SJCRH30 (cell line): ENCODE results near the gene GRID1. TPM values are rescaled to one million over a fixed set of nuclear protein-coding genes. Genes with fewer than 3 reads are reported as not detected.

Experiments used
- DNase-seq, 2 experiments: peaks; one replicate each; pipeline ENCODE4 v3.0.0-alpha.2; 2015 to 2020
- H3K27ac ChIP-seq: fragments of 250-450 bp; sonication (Bioruptor Pico); 2 replicates; pipeline ENCODE4 v1.5.1; 2020; ENCODE audit warnings: mild to moderate bottlenecking, moderate library complexity
- H3K27me3 ChIP-seq: fragments of 250-450 bp; sonication (Bioruptor Pico); 2 replicates; pipeline ENCODE4 v1.5.1; 2020; ENCODE audit warnings: mild to moderate bottlenecking, moderate library complexity
- H3K36me3 ChIP-seq: fragments of 250-450 bp; sonication (Bioruptor Pico); 2 replicates; pipeline ENCODE4 v1.5.1; 2020; ENCODE audit warnings: mild to moderate bottlenecking, moderate library complexity
- H3K4me1 ChIP-seq: fragments of 250-450 bp; sonication (Bioruptor Pico); 2 replicates; pipeline ENCODE4 v1.5.1; 2020; ENCODE audit warnings: mild to moderate bottlenecking, moderate library complexity
- H3K4me3 ChIP-seq: fragments of 250-450 bp; sonication (Bioruptor Pico); 2 replicates; pipeline ENCODE4 v1.5.1; 2020; ENCODE audit warnings: mild to moderate bottlenecking, moderate library complexity
- H3K9me3 ChIP-seq: fragments of 250-450 bp; sonication (Bioruptor Pico); replicated peaks from 2 replicates; pipeline ENCODE4 v1.5.1; 2020; ENCODE audit warnings: mild to moderate bottlenecking, moderate library complexity
- total RNA-seq: library from RNA; depleted of rRNA; stranded (reverse); fragments of >200 nt; shearing (Covaris generic); gene quantifications from 2 replicates; pipeline ENCODE4 v1.2.3, GENCODE V29; 2014; rRNA removed

Gene GRID1
- not detected in 2 replicates for total RNA-seq

DNA sequence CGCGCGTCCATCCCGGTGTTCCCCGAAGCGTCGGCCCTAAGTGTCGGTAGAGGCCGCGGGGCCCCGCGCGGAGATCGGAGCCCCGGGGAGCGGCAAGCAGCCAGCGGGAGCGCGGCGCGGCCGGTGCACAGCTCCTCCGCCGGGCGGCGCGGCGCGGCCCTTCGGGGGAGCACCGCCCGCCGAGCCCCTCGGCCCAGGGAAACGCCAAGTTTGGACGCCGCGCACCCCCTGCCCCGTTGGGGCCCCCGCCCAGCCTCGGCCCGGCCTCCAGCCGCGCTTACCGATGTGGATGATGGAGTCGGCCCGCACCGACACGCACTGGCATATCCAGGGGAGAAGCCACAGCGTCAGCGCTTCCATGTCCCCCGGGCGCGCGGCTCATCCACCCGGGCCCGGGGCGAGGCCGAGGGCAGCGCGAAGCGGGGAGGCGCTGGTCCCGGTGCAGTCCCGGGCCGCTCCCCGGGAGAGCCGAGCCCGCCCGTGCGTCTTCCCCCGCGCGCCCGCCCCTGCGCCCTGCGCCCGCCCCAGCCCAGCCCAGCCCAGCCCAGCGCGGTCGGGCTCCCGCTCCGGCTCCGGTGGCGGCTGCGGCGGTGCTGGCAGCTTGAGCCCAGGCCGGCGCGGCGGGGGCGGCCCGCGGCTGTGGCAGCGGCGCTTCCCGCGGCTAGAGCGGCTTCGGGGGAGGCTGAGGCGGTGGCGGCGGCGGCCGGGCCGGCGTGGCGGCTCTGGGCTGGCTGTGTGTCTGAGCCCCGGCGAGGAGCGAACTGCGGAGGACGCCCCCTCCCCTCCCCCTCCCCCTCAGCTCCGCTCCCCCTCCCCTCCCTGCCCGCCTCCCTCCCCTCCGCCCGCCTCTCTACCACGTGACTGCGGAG, at the start of gene GRID1:
TSS of gene GRID1 (minus strand) at position 763 of the 869 bp plus-strand sequence.
- Histone ChIP-seq H3K27ac (no peak within 1 kb of the TSS), H3K4me3 (no peak within 1 kb of the TSS), H3K36me3 (no peaks in the 10 kb centered on the region), H3K4me1 (no peaks in the 10 kb centered on the region), H3K27me3 (no peaks in the 10 kb centered on the region), H3K9me3 (no peaks in the 10 kb centered on the region)
- DNase-seq: no peak

DNA sequence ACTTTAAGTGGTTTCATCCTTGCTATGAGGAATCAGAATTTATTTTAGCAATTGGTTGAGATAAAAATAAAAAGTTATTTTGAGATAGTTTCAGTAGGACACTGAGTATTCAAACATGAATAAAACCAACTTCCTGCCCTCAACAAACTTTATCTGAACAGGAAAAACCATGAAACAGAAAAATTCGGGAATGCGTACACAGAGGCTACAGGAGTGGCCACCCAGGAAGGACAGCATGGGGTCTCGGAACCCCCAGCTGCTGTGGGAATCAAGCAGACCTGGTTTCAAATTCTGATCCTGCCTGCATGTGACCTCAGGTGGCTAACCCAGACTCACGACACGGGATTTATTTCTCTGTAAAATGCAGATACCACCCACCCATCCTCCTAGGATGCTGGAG, 49.0 kb upstream of the GRID1 start:
- no peaks in the 10 kb centered on the region for H3K9me3 ChIP-seq
- H3K27me3 ChIP-seq: no peaks in the 10 kb centered on the region
- H3K4me1 ChIP-seq: no peaks in the 10 kb centered on the region
- no peaks in the 10 kb centered on the region for H3K36me3 ChIP-seq
- H3K4me3 ChIP-seq: no peak overlapping the region
- H3K27ac ChIP-seq: no peak overlapping the region
- DNase-seq: no peak

DNA sequence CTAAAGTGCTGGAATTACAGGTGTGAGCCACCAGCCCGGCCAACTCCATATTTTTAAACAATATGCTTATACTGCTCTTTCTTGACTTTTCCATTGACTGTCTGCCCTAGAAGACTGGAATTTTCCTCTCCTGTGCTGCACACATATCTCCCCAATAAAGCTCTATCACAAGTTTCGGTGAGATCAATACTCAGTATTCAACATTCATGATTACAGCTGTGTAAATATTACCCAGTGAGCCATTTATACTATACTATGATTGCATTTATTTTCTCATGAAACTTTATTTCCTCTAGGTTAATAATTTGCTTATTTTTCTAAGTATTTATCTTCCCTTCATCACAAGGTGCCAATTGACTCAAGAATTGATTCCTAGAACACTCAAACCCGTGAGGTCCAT, 48.5 kb upstream of the GRID1 start:
- Histone ChIP-seq H3K27me3 (no peaks in the 10 kb centered on the region), H3K4me1 (no peaks in the 10 kb centered on the region), H3K9me3 (no peaks in the 10 kb centered on the region), H3K4me3 (no peak overlapping the region), H3K27ac (no peak overlapping the region), H3K36me3 (no peaks in the 10 kb centered on the region)
- DNase-seq: no peak

DNA sequence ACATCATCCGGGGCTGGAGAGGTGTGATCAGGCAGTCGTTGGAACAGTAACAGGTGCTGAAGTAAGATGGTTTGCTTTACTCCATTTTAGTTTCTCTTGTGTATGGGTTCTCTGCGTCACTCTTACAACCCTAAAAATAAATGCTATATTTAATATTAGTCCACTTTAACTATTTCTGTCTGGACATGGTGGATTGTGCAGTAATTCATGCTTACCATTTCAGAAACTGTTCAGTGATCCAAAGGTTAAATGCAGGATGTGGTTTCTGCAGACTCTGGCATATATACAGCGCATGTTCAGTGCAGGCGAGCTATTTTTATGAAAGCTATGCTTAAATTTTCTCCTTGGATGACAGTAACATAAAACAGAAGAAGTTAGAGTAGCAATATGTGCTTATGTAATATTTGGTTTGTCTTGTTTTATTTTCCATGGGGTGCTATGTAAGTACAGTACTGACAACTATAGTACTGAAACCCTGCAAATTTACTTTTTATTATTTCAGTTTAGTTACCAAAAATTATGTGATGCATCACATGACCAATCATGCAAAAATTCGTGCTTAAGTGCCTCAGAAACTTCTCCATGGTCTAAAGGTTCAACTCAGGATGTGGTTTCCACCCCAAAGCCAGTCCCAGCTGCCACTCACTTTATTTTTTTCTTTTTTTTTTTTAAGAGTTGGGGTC, 46.6 kb upstream of the GRID1 start:
- H3K36me3 ChIP-seq: no peaks in the 10 kb centered on the region
- no peaks in the 10 kb centered on the region for H3K9me3 ChIP-seq
- H3K27ac ChIP-seq: no peak overlapping the region
- H3K4me1 ChIP-seq: no peaks in the 10 kb centered on the region
- no peak overlapping the region for H3K4me3 ChIP-seq
- DNase-seq: no peak
- no peaks in the 10 kb centered on the region for H3K27me3 ChIP-seq

DNA sequence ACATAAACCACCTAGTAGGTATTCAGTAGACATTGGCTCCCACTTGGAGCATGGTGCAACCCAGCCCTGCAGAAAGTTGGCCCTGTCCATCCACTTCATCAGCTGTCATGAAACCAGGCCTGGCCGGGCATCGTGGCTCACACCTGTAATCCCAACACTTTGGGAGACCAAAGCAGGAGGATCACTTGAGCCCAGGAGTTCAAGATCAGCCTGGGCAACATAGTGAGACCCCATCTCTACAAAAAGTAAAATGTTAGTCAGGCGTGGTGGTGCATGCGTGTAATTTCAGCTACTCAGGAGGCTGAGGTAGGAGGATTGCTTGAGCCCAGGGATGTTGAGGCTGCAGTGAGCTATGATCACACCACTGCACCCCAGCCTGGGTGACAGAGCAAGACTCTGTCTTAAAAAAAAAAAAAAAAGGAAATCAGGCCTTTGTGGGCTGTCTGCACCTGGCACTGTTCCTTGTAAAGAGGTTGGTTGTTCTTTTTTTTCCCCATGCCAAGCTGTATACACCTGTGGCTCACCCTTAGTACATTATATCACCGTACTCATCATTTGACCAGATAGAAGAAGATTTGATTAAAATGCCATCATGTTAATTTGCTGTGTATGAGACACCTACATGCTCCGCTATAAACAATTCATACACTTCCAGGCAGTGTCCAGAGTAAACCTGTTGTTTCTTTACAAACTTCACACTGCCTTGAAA, 45.4 kb upstream of the GRID1 start:
- H3K27ac ChIP-seq: no peak overlapping the region
- no peaks in the 10 kb centered on the region for H3K27me3 ChIP-seq
- H3K4me3 ChIP-seq: no peak overlapping the region
- DNase-seq: no peak
- H3K9me3 ChIP-seq: no peaks in the 10 kb centered on the region
- no peaks in the 10 kb centered on the region for H3K36me3 ChIP-seq
- H3K4me1 ChIP-seq: no peaks in the 10 kb centered on the region

DNA sequence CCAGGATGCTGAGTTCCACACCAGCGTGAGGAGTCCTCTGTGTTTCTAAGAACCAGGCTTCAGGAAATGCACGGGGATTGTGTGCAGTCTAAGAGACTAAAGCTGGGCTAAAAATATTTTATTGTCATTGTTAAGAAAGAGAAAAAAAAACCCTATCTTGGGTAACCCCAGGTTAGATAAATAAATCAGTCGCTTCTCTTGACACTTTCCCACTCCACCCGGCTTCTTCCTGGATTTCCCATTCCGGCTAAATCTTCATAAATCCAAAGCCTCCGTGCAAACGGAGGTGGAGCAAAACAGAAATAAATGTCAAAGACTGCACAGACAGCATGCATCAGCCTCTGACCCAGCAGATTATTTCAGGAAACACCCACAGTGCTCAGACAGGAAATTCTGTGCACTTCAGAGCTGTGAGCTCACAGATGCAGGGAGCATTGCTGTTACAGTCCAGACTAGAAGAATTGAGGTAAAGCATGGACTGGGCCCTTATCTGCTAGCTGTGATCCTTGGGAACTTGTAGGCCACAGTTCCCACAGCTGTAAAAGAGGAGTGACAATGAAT, 44.8 kb upstream of the GRID1 start:
- no peaks in the 10 kb centered on the region for H3K4me1 ChIP-seq
- no peaks in the 10 kb centered on the region for H3K36me3 ChIP-seq
- no peaks in the 10 kb centered on the region for H3K9me3 ChIP-seq
- no peak for DNase-seq
- no peak overlapping the region for H3K4me3 ChIP-seq
- H3K27ac ChIP-seq: no peak overlapping the region
- H3K27me3 ChIP-seq: no peaks in the 10 kb centered on the region

DNA sequence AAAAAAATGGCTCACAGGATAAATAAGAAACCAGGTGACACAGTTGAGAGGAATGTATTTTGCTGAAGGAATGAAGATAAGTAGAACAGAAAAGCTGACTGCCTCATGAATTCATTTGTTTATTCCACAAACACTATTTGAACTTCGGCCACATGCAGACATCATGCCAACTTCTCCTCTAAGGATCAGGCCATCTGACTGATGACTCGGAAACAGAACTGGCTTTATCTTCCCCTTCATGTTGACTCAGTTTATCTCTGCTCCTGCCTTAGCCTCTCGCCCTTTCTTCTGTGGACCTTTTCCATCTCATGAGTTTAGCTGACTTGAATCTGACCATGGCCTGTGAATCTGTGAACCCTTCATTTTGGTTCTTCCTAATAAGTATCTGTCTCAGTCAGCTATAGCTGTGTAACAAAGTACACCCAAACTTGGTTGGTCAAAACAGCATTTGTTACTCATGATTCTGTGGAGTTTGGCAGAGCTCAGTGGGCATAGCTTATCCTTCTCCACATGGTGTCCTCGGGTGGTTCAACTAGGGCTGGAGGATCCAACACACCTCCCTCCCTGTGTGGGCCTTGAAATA, 44.0 kb upstream of the GRID1 start:
- H3K9me3 ChIP-seq: no peaks in the 10 kb centered on the region
- no peak overlapping the region for H3K27ac ChIP-seq
- no peaks in the 10 kb centered on the region for H3K27me3 ChIP-seq
- H3K36me3 ChIP-seq: no peaks in the 10 kb centered on the region
- no peak overlapping the region for H3K4me3 ChIP-seq
- DNase-seq: no peak
- H3K4me1 ChIP-seq: no peaks in the 10 kb centered on the region

DNA sequence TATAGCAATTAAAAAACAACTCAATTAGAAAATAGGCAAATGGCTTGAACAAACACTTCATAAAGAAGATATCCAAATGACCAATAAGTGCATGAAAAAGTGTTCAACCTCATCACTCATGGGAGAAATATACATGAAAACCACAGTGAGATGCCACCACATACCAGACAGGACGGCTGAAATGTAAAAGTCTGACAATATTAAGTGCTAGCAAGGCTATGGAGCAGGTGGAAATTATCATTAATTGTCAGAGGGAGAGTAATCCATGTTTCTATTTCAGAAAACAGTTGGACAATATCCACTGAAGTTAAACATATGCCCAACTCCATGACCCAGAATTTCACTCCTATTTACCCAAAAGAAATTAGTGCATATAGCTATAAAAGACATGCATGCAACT, 42.6 kb upstream of the GRID1 start:
- no peaks in the 10 kb centered on the region for H3K27me3 ChIP-seq
- no peak overlapping the region for H3K27ac ChIP-seq
- H3K4me3 ChIP-seq: no peak overlapping the region
- no peaks in the 10 kb centered on the region for H3K9me3 ChIP-seq
- H3K4me1 ChIP-seq: no peaks in the 10 kb centered on the region
- DNase-seq: no peak
- H3K36me3 ChIP-seq: no peaks in the 10 kb centered on the region

DNA sequence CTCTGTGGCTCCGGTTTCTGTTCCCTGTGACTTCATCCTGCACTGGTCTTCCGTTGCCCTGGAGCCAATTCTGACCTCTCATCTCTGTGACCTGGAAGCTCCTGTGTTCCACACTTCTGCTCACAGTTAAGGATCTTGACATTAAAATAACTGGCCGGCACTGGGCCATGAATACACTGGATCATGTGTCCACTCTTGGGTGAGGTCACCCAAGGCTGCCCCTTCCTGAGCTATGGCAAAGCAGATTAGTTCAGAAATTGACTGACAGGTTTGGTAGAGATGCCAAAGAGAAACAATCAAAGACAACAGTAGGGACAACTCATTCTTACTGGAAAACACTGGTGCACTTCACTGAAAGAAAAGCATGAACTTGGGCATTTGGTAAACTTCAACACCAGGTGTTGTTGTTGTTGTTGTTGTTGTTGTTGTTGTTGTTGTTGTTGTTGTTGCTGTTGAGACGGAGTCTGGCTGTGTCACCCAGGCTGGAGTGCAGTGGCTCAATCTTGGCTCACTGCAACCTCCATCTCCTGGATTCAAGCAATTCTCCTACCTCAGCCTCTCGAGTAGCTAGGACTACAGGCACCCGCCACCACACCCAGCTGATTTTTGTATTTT, 36.7 kb upstream of the GRID1 start:
- Histone ChIP-seq H3K27ac (no peak overlapping the region), H3K9me3 (no peaks in the 10 kb centered on the region), H3K27me3 (no peaks in the 10 kb centered on the region), H3K4me3 (no peak overlapping the region), H3K36me3 (no peaks in the 10 kb centered on the region), H3K4me1 (no peaks in the 10 kb centered on the region)
- DNase-seq: no peak

DNA sequence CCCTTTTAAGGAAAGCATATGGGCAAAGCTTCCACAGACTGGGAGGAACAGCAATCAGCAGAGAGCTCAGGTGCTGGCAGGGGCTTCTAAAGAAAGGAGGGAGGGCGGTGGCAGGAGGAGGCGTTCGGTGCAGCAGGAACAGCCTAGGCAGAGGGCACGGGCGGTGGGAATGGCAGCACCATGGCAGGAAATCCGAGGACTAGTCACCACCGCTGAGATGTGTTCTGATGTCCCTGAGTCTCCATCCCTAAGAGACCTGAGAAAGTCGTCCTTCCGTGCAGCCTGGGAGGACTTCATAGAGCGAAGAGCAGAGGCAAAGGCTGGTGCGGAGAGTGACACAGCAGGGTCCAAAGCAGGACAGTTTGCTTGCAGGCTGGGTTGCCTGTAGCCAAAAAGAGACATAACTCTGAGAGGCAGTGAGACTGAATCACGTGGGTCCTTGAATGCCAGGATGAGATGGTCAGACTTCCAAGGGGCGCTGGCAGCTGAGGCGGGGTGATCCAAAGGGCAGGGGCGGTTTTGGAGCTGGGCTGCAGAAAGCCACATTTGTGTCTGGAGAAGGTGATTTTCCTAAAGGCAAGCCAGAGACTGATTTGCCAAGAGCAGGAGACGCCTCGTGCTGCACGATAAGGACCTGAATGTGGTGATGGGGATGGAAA, 35.8 kb upstream of the GRID1 start:
- H3K9me3 ChIP-seq: no peaks in the 10 kb centered on the region
- H3K4me1 ChIP-seq: no peaks in the 10 kb centered on the region
- H3K4me3 ChIP-seq: no peak overlapping the region
- H3K27ac ChIP-seq: no peak overlapping the region
- H3K27me3 ChIP-seq: no peaks in the 10 kb centered on the region
- H3K36me3 ChIP-seq: no peaks in the 10 kb centered on the region
- DNase-seq: no peak

DNA sequence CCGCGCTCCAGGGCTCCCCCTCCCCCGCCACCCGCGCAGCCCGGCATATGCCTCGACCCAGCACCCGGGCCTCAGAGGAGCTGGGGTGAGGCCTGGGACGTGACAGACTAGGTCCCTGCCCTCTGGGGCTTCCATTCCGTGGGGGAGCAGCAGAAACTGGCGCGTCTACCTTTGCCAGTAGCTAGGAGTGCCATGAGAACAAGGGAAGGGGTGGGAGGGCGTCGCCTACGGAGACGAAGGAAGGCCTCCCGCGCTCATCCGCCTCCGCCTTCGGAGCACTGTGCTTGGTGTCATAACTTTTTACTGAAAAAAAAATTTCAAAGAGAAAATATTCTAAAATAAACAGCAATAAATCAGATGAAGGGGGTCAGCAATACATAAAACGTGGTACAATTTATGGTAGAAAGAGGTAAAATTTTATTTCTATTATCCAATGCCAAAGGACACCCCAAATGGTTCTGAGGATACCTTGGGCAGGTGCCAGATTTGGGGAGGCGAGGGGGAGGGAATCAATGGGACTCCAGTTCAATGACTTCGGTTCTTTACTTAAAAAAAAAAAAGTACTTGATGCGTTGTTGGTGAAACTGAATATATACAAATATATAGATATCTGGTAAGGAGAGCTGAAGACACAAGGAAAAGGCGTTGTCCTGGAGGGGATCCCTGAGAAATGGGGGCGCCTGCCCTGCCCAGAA, 35.1 kb upstream of the GRID1 start:
- H3K4me3 ChIP-seq: no peak overlapping the region
- H3K27ac ChIP-seq: no peak overlapping the region
- no peaks in the 10 kb centered on the region for H3K4me1 ChIP-seq
- no peaks in the 10 kb centered on the region for H3K9me3 ChIP-seq
- no peak for DNase-seq
- H3K27me3 ChIP-seq: no peaks in the 10 kb centered on the region
- H3K36me3 ChIP-seq: no peaks in the 10 kb centered on the region

DNA sequence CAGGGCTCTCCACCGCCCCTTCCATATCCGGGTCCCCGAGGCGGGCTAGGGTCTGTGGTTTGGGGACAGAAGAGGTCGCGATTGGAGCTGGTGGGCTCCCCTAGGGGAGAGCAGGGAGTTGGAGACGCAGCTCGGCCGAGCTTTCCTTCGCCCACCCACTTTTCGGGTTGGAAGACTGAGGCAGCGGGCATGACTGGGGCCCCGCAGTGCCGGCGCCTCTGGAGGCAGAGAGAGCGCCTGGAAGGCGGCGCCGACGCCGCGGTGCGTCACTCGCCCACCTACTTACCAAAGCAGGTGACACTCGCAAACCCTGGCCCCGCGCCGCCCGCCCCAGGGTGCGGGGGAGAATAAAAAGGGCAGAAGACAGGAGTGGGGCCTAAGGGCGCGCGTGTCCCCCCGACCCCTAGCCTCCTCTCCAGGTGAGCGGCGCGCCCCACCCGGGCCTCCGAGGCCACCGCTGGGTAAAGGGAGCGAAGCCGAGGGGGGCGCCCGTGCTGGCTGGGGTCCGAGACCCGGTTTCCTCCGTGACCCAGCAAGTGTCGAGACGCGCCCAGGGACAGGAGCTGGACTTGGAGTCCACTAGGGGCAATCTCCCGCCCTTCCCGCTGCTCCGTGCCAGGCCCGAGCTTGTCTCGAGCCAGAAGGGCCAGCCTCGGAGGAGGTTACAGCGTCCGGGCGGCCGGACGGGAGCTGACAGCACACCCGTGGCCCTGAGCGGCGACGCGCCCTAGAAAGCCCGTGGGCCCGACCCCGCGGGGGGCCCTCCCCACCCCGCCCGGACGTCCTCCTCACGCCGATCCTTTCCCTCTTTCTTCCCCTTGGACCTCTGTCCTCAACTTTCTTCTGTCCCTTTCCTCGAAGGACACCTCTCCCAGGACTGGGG, 34.4 kb upstream of the GRID1 start:
- no peaks in the 10 kb centered on the region for H3K4me1 ChIP-seq
- no peak for DNase-seq
- no peak overlapping the region; the same call in 1 of the 2 replicates for H3K27ac ChIP-seq
- H3K27me3 ChIP-seq: no peaks in the 10 kb centered on the region
- no peaks in the 10 kb centered on the region for H3K9me3 ChIP-seq
- H3K4me3 ChIP-seq: peak overlapping the region; percentile 72
- no peaks in the 10 kb centered on the region for H3K36me3 ChIP-seq
